ENCODE results near the gene CCDC120. TPM values are rescaled to one million over a fixed set of nuclear protein-coding genes. Genes with fewer than 3 reads are reported as not detected.
A peak's percentile ranks its signal among the peaks of the same experiment; 100 is the strongest.

The CCDC120 gene
- 0.58 TPM in 1 of 2 replicates, not detected in the other for total RNA-seq (2014; rRNA removed; shearing (Covaris generic))

DNA sequence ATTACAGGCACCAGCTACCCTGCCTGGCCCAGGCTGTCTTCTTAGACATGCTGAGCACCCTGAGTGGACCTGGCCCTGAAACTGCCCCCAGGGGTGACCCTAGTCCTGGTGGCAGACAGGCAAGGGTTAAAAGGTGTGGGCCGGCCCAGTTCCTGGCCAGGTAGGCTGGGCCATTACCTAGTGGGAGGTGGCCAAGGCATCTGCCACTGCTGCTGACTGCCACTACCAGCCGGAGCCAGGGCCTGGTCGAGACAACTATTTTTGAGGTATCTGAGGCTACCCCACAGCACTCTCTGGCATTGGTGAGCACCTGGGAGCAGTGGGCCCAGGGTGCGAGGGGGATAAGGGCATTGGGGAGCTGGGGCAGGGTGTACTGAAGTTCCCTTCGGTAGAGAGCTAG lies at the start of gene CCDC120:
Gene CCDC120 (plus strand): TSS at position 206 of the 400 bp plus-strand sequence. CDS start 3,043 bp downstream, outside the sequence.
- Histone ChIP-seq H3K9me3 (replicated peaks) (no peaks in the 10 kb centered on the region; the same call in 1 of the 2 replicates), H3K27me3 (replicated peaks) (no peaks in the 10 kb centered on the region), H3K36me3 (no peaks in the 10 kb centered on the region), H3K27ac (no peak within 1 kb of the TSS), H3K4me3 (no peak within 1 kb of the TSS), H3K4me1 (replicated peaks) (no peaks in the 10 kb centered on the region)
- no peak for DNase-seq (ENCODE audit: low read depth in 1 of 2, low spot score in 2 of 2)

- no peak overlapping the region for H3K27ac ChIP-seq
- DNase-seq (ENCODE audit: low read depth in 1 of 2, low spot score in 2 of 2) = no peak
- no peaks in the 10 kb centered on the region for H3K4me1 ChIP-seq (replicated peaks)
- no peak overlapping the region for H3K4me3 ChIP-seq
- H3K9me3 ChIP-seq (replicated peaks) = no peaks in the 10 kb centered on the region
- no peaks in the 10 kb centered on the region for H3K27me3 ChIP-seq (replicated peaks)
- H3K36me3 ChIP-seq = no peaks in the 10 kb centered on the region
These were observed 39.7 kb upstream of the CCDC120 start for GRCh38 chrX:49019050-49019449.

- no peaks in the 10 kb centered on the region for H3K27me3 ChIP-seq (replicated peaks)
- H3K4me1 ChIP-seq (replicated peaks) = no peaks in the 10 kb centered on the region
- no peak for DNase-seq (ENCODE audit: low read depth in 1 of 2, low spot score in 2 of 2)
- H3K4me3 ChIP-seq = no peak overlapping the region
- no peaks in the 10 kb centered on the region for H3K9me3 ChIP-seq (replicated peaks)
- H3K27ac ChIP-seq = no peak overlapping the region
- 0 out of 2 replicates have a peak, but pooled peaks cover 4% of the 10 kb centered on the region for H3K36me3 ChIP-seq
These were observed 39.1 kb upstream of the CCDC120 start for GRCh38 chrX:49019599-49020249.

DNA sequence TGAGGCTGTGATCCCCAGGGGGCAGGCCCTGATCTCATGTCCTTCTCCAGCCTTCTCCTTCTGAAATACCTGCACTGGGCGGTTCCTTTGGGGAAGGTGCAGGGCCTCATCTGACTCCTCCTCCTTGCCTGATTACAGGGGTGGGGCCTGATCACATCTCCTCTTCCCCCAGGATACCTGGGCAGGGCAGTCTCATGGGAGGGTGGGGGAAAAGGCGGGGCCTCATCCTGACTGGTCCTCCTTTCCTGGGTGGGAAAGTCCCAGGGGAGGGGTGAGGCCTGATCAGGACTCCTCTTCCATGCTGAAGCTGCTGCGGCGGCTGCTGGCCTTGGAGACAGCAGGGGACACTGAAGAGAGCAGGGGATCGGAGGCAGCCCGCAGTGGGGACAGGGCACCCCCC lies 28.9 kb upstream of the CCDC120 start:
- Histone ChIP-seq H3K36me3 (peaks cover 50% of the 10 kb centered on the region), H3K27ac (no peak overlapping the region), H3K4me3 (no peak overlapping the region), H3K4me1 (replicated peaks) (peaks cover 4% of the 10 kb centered on the region; the same call in 1 of the 2 replicates), H3K27me3 (replicated peaks) (no peaks in the 10 kb centered on the region), H3K9me3 (replicated peaks) (no peaks in the 10 kb centered on the region)
- DNase-seq (ENCODE audit: low read depth in 1 of 2, low spot score in 2 of 2) = no peak

- H3K27me3 ChIP-seq (replicated peaks) = no peaks in the 10 kb centered on the region
- peaks cover 4% of the 10 kb centered on the region; the same call in 1 of the 2 replicates for H3K4me1 ChIP-seq (replicated peaks)
- H3K27ac ChIP-seq = no peak overlapping the region
- peaks cover 51% of the 10 kb centered on the region for H3K36me3 ChIP-seq
- DNase-seq (ENCODE audit: low read depth in 1 of 2, low spot score in 2 of 2) = no peak
- no peak overlapping the region for H3K4me3 ChIP-seq
- no peaks in the 10 kb centered on the region for H3K9me3 ChIP-seq (replicated peaks)
These were observed 28.5 kb upstream of the CCDC120 start for GRCh38 chrX:49030283-49030682.

DNA sequence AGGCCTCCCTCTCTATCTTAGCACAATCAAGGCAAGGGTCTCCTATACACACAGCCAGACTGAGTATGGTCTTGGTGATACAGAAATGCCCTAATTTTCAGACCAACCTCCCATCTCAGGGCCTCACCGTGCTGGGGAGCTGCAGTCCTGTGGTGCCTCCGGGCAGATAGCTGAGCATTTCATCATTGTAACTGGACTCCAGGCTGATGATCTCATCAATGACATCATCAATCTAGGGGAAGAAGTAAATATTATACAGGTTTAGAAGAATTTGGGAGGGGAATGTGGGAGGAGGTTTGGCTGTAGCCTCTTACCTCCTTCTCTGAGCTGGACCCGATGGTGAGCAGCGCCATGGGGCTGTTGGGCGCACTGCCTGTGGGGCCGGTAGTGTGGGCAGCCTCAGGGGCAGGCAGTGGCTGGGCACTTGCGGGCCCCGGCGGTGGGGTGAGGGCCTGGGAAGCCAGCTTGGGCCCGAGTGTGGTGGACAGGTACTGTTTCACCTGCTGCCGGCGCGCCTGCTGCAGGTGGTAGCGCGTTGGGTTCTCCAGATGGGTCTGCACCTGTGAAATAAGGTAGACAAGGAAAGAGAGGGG lies 20.8 kb upstream of the CCDC120 start:
- Histone ChIP-seq H3K36me3 (peaks cover 69% of the 10 kb centered on the region), H3K9me3 (replicated peaks) (no peaks in the 10 kb centered on the region), H3K4me3 (no peak overlapping the region), H3K4me1 (replicated peaks) (peaks cover 29% of the 10 kb centered on the region), H3K27me3 (replicated peaks) (no peaks in the 10 kb centered on the region), H3K27ac (no peak overlapping the region)
- no peak for DNase-seq (ENCODE audit: low read depth in 1 of 2, low spot score in 2 of 2)

DNA sequence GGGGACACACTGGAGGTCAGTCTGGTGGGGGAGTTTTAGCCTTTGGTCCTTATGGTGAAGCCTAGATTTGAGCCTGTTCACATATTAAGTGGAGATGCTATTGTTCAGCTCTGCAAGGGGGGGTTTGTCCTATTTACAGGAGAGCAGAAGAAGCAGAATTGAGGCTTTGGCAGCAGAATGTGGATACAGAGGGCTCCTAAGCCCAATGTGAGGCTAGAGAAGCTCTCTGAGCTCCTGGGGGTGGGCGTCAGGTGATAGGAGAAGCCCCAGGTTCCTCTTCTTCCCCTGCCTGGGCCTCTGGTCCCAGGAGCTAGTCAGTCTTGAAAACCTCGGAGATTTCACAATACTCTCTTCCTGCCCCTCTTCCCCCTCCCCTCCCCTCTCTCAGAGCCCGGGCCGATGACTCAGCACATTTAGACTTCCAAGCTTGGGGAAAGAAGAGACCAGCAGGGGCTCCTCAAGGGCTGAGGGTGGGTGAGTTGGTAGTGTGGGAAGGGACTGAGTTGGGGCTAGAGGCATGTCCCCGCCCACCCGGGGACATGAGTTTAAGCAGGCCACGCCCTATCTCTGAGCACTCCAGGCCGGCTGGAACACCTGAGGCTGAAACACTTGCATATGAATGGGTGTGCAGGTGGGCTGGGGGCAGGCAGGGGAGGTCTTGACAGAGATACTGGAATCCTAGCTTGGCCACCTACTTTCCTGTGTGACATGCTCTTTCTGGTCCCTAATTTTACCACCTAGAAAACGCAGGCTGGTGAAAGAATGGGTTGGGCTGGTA lies 19.0 kb upstream of the CCDC120 start:
- peaks cover 53% of the 10 kb centered on the region for H3K36me3 ChIP-seq
- peak overlapping the region; percentile 90 for H3K4me3 ChIP-seq
- DNase-seq (ENCODE audit: low read depth in 1 of 2, low spot score in 2 of 2) = peak; percentile 88 to 93
- peak overlapping the region; percentile 98 for H3K27ac ChIP-seq
- no peaks in the 10 kb centered on the region for H3K9me3 ChIP-seq (replicated peaks)
- no peaks in the 10 kb centered on the region for H3K27me3 ChIP-seq (replicated peaks)
- H3K4me1 ChIP-seq (replicated peaks) = peaks cover 28% of the 10 kb centered on the region

DNA sequence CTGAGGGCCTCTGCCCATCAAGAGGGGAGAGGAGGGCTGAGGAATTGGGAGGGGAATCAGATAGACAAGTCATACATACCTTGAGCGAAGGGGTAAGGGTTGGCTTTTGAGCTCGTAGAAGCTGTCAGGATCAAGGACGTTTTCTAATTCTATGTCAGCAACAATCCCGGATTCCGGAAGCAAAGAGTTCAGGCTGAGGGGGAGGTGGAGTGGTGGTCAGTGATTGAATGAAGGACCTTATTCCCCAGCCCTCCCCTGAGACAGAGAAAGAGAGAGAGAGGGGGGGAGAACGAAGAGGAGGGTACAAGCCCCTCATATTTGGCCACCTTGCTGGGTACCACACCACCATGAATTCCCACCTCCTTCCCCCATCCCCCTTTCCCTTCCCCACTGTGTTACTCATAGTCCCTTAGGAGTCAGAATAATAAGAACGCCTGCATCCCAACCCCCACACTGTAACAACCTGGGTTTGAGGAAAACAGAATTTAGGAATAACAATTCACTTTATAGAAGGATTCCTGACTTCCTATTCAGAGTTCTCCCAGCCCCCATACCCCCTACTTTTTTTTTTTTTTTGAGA lies 18.3 kb upstream of the CCDC120 start:
- Histone ChIP-seq H3K27me3 (replicated peaks) (no peaks in the 10 kb centered on the region), H3K4me1 (replicated peaks) (peaks cover 28% of the 10 kb centered on the region), H3K36me3 (peaks cover 51% of the 10 kb centered on the region), H3K4me3 (peak overlapping the region; percentile 90), H3K9me3 (replicated peaks) (no peaks in the 10 kb centered on the region), H3K27ac (peak overlapping the region; percentile 98)
- peak; percentile 55 to 65 for DNase-seq (ENCODE audit: low read depth in 1 of 2, low spot score in 2 of 2)

DNA sequence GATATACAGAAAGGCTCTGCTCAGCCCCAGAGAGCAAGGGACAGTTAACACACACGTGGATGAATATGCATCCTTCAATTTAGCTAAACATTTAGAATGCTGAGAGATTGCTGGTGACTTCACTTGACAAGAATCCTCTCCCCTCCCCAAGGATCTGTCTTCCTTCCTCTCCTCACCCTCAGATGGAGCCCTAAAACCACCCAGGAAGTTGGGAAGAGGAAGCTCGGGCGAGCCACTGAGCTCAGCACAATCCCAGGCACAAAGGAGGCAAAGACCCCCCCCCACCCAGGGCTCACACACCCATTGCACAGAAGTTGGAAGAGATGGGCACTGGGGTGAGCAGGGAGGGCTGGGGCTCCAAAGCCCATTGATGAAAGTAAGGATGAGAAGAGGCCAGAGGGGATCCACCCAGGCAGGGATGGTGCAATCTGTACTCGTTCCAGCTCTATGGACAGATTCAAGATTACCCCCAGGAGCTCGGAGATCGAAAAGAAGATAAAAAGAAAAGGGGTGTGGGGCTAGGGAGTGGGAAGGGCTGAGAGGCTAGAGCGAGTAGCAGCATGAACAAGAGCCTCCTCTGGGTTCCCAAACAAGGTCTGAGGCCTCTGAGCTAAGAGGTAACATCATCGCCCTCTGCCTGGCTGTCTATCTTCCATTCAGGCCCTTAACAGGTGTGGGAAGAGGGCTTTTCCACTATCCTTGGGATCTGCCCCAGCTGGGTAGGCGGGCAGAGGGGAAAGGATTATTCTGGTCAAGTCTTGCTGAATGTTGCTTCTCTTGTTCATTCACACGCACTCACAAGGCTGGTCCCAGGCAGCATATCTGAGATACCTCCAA lies 16.8 kb upstream of the CCDC120 start:
- Histone ChIP-seq H3K27ac (peak overlapping the region; percentile 98), H3K4me3 (peak overlapping the region; percentile 90), H3K9me3 (replicated peaks) (no peaks in the 10 kb centered on the region), H3K4me1 (replicated peaks) (peaks cover 28% of the 10 kb centered on the region), H3K36me3 (peaks cover 38% of the 10 kb centered on the region), H3K27me3 (replicated peaks) (no peaks in the 10 kb centered on the region)
- DNase-seq (ENCODE audit: low read depth in 1 of 2, low spot score in 2 of 2) = peak; percentile 70 to 77

DNA sequence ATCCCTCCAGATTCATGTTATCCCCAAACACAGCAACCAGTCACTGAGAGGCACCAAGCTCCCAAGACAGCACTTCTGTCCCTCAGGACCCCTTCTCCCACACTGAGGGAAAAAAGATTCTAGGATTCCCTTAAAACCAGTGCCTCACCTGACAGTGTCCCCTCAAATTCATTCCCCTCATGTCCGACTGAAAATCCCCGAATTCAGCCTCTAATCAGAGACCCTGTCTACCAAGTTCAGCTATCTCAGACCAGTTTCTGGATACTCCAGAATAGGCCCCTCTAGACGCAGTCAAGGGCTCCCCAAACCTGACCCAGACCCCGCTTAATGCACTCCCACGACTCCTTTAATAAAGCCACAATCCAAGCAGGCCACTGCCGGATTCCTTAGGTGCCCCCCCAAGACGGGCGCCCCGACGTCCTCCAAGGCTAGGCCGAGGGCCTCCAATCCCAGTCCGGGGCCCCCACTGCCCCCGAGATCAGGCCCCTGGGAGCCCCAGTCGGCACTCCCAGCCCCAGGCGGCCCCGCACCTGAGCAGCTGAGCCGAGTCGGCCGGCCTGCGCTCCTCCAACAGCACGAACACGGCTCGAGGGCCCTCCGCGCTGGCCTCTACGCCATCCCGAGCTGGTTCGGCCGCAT lies 16.1 kb upstream of the CCDC120 start:
- H3K4me3 ChIP-seq = peak overlapping the region; percentile 90
- peaks cover 31% of the 10 kb centered on the region for H3K36me3 ChIP-seq
- no peaks in the 10 kb centered on the region for H3K9me3 ChIP-seq (replicated peaks)
- H3K27me3 ChIP-seq (replicated peaks) = no peaks in the 10 kb centered on the region
- peak overlapping the region; percentile 98 for H3K27ac ChIP-seq
- H3K4me1 ChIP-seq (replicated peaks) = peaks cover 28% of the 10 kb centered on the region
- DNase-seq (ENCODE audit: low read depth in 1 of 2, low spot score in 2 of 2) = no peak

GRCh38 chrX:49043220-49043986 lies 15.4 kb upstream of the CCDC120 start, which contains the start of gene TFE3:
Gene TFE3 (minus strand): TSS chrX:49043357. CDS start chrX:49043226, 131 bp downstream.
- Histone ChIP-seq H3K9me3 (replicated peaks) (no peaks in the 10 kb centered on the region), H3K4me3 (peak within 1 kb of the TSS; percentile 90), H3K4me1 (replicated peaks) (peaks cover 28% of the 10 kb centered on the region), H3K27ac (peak within 1 kb of the TSS; percentile 98), H3K27me3 (replicated peaks) (no peaks in the 10 kb centered on the region), H3K36me3 (peaks cover 24% of the 10 kb centered on the region)
- DNase-seq (ENCODE audit: low read depth in 1 of 2, low spot score in 2 of 2) = peak; percentile 98

- H3K9me3 ChIP-seq (replicated peaks) = no peaks in the 10 kb centered on the region
- H3K4me1 ChIP-seq (replicated peaks) = peaks cover 28% of the 10 kb centered on the region
- no peak for DNase-seq (ENCODE audit: low read depth in 1 of 2, low spot score in 2 of 2)
- peak overlapping the region; percentile 24 for H3K4me3 ChIP-seq
- H3K27me3 ChIP-seq (replicated peaks) = no peaks in the 10 kb centered on the region
- H3K27ac ChIP-seq = peak overlapping the region; percentile 16; the same call in 1 of the 2 replicates
- peaks cover 19% of the 10 kb centered on the region for H3K36me3 ChIP-seq
These were observed 14.9 kb upstream of the CCDC120 start for GRCh38 chrX:49043987-49044281.

Data from SJSA1 (cell line).